Measurements from ENCODE around the gene ARHGEF12.
A peak's percentile ranks its signal among the peaks of the same experiment; 100 is the strongest.
"Not testable (repeated sequence)": the region's sequence is repeated elsewhere in the genome, so short reads cannot be mapped to it uniquely, and the experiment has no call there.

Gene ARHGEF12

GRCh38 chr11:120494595-120494994 is 158.4 kb downstream of the ARHGEF12 start:
- no peak for DNase-seq

- DNase-seq = no peak
Observed at GRCh38 chr11:120499088-120499487, 162.9 kb downstream of the ARHGEF12 start.

- no peak for DNase-seq
Observed at GRCh38 chr11:120499859-120500258, 163.6 kb downstream of the ARHGEF12 start.

- DNase-seq = no peak
Observed at GRCh38 chr11:120500414-120501071, 164.3 kb downstream of the ARHGEF12 start.

- no peak for DNase-seq
Observed at GRCh38 chr11:120501440-120501839, 165.2 kb downstream of the ARHGEF12 start.

- no peak for DNase-seq
Observed at GRCh38 chr11:120501976-120502755, 166.0 kb downstream of the ARHGEF12 start.

- not testable (repeated sequence) for DNase-seq
Observed at GRCh38 chr11:120503529-120503928, 167.3 kb downstream of the ARHGEF12 start.

GRCh38 chr11:120505801-120506425 is 169.7 kb downstream of the ARHGEF12 start:
- DNase-seq = no peak

- no peak for DNase-seq
Observed at GRCh38 chr11:120509346-120510053, 173.3 kb downstream of the ARHGEF12 start.

- DNase-seq = no peak
Observed at GRCh38 chr11:120510406-120511115, 174.3 kb downstream of the ARHGEF12 start.

- DNase-seq = peak; percentile 77
Observed at GRCh38 chr11:120511116-120511819, 175.1 kb downstream of the ARHGEF12 start, which contains the start of gene GRIK4. TSS of gene GRIK4 (plus strand) at chr11:120511748. CDS start at chr11:120660319, 148,571 bp downstream.

- DNase-seq = no peak
Observed at GRCh38 chr11:120511820-120512738, 175.9 kb downstream of the ARHGEF12 start.

- DNase-seq = no peak
Observed at GRCh38 chr11:120512739-120513435, 176.7 kb downstream of the ARHGEF12 start.

- no peak for DNase-seq
Observed at GRCh38 chr11:120513436-120514315, 177.5 kb downstream of the ARHGEF12 start.

- DNase-seq = no peak
Observed at GRCh38 chr11:120514541-120515121, 178.4 kb downstream of the ARHGEF12 start.

- no peak for DNase-seq
Observed at GRCh38 chr11:120515186-120515723, 179.0 kb downstream of the ARHGEF12 start.
